Measurements from ENCODE around the gene INAFM2.
A peak's percentile ranks its signal among the peaks of the same experiment; 100 is the strongest.

Gene INAFM2

DNA sequence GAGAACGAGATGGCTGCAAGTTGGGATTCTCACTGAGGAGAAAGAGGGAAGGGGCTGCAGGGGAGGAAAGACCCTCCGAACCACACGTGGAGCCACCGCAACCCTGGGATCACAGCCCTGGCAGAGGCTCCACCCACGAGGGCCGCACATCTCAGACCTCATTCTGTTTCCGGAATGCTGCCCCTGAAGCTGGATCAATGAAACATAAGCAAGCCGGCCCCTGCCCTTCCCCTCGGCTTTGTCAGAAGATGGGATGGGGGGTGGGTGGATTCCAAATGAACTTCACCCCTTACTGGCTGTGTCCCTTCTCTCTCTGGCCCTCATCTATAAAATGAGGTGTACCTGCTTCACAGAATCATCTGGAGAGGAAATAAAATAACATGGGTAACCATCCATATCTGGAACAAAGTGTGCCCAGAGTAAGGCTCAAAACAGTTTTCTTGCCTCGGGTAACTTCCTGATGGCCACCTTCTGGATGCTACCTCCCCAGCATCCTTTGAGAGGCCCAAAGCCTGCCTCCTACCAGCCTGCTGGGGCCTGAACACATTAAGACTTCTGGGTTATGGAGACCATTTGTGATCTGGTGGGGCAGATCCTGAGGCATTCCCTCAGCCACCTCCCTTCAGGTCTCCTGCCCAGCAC lies 21.9 kb downstream of the INAFM2 start:
- DNase-seq: no peak

DNA sequence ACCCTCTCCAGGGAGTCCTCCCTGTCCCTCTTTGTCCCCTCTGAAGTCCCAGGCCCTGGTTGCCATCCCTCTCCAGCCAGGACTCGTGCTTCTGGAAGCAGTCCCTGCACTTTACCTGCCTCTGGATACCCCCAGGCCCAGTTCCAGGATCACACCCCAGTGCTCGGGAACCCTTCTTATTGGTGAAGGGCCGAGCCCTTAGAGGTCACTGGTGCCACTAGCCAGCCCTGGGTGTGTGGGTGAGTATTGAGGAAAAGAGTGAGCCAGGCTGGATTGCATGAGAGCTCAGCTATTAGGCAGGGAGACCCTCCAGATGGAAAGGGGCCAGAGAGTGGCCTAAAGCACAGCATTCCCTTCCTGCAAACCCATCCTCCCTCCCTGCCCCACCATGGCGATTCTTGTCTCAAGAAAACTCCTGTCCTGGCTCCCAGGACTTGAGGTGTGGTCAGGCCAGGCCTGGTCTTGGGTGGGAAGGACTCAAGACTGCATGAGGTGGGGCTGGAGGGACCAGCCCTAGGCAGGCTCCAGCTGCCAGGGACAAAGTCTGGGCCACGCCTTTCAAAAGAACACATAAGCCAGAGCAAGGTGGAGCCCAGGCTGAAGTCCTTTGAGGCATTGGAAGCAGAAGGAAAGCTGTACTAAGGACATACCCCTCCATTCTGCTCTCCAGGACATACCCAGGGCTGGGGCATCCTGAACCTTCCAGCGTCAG lies 22.5 kb downstream of the INAFM2 start:
- no peak for DNase-seq

DNA sequence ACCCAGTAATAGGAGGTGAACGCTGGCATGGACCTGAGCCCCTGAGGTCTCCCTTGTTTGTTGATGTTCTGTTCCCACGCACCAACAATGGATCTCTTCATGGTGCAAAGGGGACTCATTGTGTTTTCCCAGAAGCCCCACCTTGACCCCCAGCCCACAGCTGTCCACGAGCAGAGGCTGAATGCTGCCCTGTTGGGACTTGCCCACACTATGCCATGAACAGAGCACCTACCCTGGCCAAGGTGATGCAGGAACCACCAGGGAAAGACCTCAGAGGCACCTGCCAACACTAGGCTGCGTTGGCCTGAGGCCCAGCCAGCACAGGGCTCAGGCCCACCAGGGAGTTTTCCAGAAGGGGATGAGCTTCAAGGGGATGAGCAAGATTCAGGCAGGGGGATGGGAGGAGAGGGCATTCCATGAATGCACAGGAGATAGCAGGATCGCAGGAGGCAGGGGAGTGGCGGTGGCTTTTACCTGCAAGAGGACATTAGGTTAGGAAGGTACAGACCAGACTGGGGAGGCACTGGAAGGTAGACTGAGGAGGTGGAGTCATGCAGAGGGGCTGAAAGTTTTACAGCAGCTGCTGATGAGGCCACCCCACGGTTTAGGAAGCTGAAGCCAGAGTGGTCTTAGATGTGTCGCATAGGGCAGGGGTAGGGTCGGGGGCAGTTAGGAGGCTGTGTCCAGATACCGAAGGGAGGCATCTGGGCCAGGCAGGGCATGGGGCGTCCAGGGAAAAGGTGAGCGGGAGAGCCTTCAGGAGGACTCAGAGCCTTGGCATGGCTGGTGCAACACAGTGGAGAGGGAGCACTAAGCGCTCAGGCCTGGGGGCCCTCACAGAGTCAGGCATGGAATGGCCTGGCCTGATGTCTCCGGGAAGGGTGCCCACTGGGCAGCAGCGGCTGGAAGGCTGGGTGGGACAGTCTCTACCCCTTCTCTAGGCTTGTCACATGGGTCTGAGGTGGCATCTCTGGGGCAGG lies 23.4 kb downstream of the INAFM2 start:
- no peak for DNase-seq

DNA sequence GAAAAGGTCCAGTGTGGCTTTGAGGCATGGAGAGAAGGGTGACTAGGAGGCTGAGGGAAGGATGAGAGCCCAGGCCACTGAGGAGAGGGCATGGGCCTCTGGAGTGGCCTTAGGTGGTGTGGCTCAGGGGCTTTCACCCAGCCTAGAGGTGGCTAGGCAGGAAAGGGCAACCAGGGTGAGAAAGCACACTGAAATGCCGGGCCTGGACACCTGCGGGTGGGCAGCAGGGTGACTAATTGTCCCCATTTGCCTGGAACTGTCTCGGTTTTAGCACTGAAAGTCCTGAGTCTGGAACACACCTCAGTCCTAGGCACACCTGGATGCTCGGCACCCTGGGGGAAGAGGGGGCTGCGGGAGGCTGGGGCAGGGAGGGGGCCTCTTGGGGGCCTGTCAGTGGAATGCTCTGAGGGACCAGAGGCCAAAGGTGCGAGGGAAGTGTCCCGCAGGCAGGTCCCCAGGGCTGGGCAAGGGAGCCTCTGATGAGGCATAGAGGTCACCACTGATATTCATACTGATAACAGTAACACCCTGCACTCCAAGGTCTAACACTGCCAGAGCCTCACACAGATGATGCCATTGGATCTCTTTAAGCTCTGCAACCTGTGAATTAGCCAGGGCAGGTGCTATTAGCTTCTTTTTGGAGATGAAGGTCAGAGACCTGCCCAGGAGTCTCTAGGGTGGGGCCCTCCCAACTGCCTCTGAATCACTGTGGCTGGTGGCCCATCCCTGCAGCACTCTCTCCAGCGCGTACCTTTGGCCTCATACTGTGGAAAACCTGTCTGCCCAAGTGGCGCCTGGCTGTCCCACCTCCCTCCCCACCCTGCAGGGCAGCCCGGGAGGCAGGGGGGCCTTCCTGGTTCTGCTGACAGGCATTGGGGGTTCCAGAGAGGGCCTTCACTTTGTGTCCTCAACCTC lies 24.3 kb downstream of the INAFM2 start:
- no peak for DNase-seq

DNA sequence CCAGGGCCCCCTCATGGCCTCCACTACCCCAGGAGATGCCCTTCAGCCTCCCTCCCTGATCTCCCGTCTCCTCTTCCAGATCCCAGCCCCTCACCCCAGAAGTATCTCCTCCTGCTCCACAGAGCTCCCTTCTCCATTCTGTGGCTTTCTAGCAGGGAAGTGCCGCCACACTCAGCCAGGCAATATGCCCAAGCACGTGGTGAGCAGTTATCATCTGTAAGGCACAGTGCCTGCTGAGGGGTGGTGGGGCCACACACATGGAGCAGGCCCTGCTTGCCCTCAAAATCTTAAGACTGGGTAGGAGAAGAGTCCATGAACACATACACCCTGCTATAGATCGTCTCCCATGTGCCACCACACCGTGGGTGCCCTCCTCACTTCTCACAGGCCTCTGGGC lies 25.0 kb downstream of the INAFM2 start:
- no peak for DNase-seq

DNA sequence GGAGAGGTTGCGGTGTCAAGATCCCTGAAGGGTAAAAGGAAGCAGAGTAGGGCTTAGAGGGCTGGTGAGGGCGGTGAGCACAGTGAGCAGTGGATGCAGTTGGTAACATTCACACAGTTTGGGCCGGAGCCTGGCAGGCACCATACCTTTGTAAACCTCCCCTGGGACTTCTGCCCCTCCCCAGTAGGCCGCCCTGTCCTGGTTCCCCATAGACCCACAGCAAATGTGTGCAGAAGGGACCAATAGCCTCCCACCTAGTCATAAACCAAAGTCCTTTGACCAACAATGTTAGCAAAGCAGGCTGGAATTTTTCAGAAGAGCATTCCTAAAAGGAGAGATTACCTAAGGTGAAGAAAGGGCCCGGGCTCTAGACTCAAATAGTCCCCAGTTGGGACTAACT lies 25.7 kb downstream of the INAFM2 start:
- DNase-seq: no peak

DNA sequence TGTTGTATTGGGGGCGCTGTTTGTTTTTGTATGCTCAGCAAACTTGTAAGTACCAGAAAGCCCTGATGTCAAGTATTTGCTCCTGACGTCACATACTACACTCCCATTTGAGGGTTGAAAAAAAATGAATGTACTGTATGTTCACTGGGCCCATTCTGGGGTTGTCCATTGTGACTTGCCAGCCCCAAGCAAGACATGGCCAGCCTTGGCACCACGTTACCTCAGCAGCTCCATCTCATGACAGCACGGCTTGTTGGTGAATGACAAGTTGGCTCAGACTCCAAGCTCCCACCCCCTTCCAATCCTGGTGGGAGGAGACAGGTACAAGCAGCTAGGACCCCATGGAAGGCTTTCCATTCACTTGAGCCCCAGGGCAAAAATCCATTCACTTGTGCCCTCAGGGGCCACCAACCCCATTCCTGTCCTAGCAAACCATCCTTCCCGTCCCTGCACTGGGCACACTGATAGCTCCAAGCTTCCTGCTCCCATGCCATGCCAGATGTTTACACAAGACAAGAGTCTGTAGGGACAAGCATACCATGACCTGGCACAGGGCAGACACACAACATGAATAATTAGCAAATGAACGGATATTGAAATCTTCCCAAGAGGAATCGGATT lies 28.9 kb downstream of the INAFM2 start:
- no peak for DNase-seq

DNA sequence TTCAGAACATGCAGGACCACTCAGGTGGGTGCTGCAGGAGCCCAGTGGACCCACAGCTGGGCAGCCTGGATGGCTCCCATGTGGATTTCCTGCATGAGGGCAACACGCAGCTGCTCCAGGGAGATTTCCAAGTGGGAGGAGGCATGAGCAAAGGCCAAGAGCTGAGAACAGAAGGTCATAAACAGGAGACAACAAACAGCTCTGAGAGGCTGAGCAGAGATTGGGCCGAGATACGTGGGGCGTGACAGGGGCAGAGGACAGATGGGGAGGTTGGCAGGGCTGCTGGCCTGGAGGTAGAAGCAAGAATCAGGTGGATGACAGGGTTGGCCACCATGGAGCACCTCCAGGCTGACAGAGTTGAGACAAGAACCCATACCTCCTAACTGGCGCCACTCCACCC lies 30.2 kb downstream of the INAFM2 start:
- DNase-seq: no peak

DNA sequence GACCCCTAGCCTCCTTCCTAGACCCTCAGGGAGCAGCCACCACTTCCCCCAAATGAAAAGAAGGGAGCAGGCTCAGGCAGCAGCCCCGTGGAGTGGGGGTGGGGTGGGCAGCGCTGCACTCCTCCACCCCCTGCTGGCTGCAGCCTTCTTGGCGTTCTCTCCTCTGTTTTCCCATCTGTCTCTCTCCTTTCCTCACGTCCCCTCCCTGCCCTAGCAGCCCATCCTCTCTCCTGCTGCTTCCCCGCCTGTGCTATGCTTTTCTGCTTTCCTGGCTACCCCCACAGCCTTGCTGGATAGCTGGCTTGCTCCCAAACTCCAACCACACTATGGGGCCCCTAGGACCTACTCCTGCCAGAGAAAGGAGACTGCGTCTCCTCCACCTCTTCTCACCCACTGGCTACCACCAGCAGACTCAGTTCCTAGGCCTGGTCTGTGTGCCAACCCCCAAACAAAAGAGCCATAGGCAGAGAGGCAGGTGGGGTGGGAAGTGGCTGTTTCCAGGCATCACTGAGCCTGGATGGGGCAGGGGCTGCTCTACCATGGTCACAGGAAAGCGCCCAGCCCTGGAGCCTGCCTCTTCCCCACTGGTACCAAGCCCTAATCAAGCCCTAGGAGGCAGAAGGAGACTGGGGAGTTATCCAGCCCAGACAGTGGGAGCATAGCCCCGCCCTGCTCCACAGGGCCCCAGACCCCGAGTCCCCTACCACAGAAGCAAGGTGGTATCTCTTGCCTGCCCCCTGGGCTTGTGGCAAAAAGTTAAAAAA lies 31.1 kb downstream of the INAFM2 start:
- peak in 1 of 2 donors; percentile 35 for DNase-seq

DNA sequence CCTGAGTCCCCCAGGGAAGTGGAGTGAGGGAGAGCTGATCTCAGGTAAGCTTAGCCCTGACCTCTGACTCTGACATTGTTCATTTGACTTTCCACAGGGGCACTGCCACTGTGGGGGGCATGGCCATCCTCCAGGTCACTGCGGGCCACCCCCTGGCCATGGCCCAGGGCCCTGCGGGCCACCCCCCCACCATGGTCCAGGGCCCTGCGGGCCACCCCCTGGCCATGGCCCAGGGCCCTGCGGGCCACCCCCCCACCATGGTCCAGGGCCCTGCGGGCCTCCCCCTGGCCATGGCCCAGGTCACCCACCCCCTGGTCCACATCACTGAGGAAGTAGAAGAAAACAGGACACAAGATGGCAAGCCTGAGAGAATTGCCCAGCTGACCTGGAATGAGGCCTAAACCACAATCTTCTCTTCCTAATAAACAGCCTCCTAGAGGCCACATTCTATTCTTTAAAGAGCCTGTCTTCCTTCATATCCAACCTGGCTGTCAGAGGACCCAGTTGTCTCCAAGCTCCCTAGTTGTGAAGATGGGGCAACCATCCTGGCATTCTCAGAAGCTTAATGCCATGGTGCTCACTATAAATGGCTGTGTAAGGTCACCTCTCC lies 32.6 kb downstream of the INAFM2 start:
- no peak for DNase-seq

DNA sequence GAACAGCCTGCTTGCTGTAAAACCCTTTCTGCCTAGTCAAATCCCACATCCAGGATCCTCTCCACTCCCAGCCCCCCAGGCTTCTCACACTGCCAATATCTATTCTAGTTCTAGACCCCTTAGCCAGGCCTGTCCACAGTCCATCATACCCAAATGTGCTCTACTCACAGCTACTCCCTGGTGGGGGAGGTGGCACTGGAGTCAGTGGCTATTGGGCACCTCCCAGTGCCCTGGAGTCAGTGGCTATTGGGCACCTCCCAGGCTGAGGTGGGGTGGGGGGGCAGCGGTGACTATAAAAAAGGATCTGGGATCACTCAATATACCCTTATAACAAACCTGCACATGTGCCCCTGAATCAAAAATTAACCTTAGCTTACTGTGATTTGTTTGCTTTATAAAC lies 33.8 kb downstream of the INAFM2 start:
- DNase-seq: no peak

DNA sequence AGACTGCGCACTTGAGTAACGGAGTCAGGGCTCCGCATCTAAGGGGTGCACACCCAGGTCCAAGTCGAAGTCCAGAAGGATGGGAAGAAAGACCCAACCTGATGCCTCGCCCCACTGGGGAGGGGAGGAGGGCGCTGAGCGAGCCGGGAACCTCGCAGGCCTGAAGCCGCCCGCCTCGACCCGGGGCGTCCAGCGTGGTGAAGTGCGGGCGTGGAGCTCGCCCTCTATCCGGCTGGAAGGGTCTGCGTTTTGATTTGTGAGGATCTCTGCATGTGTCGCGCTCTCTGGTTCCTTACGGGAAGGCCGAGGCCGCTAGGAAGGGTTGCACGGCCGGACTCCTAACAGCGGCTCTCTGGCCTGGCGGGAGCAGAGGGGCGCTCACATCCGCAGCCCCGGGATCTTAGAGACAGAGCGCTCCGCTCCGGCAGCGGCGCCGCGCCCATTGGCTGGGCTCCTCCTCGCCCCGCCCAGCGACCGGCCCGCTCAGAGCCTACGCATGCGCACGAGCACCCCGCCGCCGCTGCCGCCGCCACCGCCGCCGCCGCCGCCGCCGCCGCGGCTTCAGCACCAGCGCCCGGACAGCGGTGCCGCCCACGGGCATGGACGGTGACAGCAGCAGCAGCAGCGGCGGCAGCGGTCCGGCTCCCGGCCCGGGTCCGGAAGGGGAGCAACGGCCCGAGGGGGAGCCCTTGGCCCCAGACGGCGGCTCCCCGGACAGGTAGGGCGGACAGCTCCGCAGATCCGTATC lies 34.4 kb downstream of the INAFM2 start, which contains the start of gene DISP2:
TSS of gene DISP2 (plus strand) at position 497 of the 748 bp plus-strand sequence. CDS start at position 600, 103 bp downstream.
- DNase-seq: peak; percentile 46 to 55

DNA sequence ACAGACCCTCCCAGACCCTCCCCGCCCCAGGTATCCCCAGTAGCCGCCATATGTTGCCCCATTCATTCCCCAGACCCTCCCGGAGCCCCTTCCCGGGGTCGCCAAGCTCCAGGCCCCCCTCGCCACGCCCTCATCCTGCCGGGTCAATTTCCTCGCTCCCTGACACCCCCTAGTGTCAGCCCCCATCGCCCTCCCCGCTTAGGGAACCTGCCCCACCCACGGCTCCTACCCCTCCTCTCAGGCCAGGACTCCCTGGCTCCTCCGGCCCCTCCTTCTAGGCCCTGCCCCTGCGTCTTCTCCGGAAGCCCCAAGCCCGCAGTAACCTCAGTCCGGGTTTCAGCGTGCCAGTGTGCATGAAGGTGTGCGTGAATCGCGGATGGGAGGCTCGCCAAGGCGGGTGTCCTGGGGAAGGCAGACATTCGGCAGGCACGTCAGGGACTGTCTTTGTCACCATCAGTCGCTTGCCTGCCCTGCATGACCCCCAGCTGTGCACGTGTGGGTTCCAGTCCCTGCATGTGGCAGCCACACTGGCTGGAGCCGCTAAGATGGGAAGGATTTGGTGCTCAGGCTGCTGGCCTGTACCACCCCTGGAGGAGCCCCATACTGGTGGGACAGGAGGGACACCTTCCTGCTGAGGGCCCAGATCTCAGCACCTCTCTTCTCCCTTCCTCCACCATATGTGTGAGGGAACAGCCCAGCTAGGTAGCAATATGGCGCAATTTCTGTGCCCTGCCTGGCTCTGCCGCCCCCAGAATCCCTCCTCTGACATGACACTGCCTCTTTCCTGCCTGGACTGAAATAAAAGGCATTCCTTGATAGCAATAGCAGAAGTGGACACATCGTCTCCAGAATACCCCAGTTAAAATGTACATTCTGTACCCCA lies 35.2 kb downstream of the INAFM2 start:
- DNase-seq: no peak

DNA sequence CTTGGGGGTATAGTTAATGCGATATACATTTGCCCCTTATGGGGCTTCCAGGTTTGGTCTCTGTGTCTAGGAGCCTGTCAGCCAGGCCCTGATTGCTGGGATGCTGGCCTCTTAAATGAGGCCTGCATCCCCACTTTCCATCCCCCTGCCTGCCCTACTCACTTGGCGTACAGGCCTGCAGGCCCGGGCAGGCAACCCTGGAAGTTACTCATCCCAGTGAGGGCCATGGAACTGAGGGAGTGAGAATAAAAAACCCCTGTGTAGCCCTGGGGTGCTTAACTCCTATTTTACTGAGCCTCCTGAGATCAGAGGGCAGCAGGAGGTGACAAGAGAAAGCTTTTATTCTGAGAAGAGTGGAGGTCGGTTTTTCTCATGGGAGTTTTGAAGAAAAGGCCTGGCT lies 36.5 kb downstream of the INAFM2 start:
- DNase-seq: no peak

DNA sequence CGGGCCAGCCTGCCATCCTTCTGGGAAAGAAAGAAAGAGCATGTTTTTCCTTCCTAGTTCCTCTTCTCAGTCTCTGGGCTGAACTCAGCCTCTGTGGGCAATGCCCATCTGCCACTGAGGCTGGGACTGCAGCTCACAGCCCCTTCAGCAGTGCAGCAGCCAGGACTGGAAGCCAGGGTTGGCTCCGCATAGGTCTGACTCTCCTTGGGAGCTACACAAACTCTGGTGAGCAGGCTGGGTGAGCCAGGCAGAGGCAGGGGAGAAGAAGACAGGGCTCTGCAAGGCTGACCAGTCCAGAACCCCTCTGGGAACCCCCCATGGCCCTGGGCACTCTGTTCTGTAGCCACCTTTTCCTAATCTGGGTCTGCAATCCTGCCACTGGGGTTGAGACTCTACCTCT lies 38.1 kb downstream of the INAFM2 start:
- no peak for DNase-seq

DNA sequence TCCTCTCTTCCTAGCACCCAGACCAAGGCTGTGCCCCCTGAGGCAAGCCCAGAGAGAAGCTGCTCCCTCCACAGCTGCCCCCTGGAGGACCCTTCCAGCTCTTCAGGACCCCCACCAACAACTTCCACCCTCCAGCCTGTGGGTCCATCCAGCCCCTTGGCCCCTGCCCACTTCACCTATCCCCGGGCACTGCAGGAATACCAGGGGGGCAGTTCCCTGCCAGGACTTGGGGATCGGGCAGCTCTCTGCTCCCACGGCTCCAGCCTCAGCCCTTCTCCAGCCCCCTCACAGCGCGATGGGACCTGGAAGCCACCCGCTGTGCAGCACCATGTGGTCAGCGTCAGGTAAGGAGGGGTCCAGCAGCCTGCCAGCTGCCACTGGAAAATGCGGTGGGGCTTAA lies 40.1 kb downstream of the INAFM2 start:
- no peak for DNase-seq

DNA sequence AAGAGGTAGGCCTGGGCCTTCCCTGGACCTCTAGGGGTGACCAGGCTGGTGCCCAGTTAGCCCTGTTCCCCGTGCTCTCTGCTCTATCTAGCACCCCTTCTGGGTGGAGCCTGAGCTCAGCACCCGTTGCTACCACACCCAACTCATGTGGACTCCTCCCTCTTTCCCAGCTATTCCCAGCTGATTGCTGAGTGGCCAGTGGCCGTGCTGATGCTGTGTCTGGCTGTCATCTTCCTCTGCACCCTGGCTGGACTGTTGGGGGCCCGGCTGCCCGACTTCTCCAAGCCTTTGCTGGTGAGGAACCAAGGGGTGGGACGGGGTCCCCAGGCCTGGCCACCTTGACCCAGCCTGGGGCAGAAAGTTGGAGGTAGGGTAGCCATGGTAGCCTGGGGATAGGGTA lies 40.8 kb downstream of the INAFM2 start:
- no peak for DNase-seq

DNA sequence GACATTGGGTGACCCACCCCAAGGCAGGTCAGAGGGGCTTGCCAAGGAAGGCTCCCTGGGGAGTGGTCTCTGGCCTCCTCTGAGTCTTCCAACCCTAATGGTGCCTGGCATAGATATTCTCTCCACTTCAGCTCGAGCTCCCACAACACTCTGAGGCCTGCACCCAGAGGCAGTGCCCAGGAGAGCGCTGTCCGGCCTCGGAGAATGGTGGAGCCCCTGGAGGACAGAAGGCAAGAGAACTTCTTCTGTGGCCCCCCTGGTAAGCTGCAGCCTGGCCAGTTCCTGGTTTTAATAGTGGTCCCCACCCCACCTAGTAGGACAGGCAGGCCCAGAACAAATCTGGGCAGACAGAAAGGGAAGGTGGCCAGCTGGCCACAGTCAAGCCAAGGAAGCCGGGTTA lies 41.5 kb downstream of the INAFM2 start:
- DNase-seq: no peak

Data from bone marrow (tissue), 2 donors.